SH-SY5Y (cell line): ENCODE results near the gene DCBLD2.

ENCODE experiments used
- GATA2 ChIP-seq: IDR thresholded peaks from 2 replicates; pipeline ENCODE4 v1.6.1; 2011; ENCODE audit warnings: mild to moderate bottlenecking, low read depth, low read length
- GATA3 ChIP-seq: IDR thresholded peaks from 2 replicates; pipeline ENCODE4 v1.6.1; 2011; ENCODE audit warnings: low read depth, mild to moderate bottlenecking, low read length, moderate library complexity

DNA sequence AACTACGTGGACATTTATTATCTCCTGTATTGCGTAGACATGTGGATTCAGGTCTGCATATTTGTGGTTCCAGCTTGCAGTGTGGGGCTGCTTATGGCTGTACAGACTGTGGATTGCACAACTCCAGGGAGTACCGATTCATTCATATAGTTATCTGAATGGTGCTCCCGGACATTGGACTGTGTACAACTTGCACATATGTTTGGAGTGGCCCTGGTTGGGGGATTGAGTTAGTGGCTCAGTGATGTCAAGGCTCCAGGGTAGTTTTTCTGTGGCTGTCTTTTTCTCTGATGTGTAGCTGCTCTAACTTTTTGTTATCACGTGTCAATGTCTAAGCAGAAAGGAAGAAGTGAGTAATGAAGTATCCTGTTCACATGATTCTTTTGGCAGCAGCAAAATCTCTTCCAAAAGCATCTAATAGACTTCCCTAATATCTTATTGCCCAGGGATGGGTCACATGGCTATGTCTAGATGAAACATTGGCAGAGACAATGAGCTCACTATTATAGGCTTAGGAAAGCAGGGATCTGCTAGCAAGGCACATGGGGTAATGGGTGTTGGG lies 122.6 kb downstream of the DCBLD2 start:
- TF ChIP-seq GATA2 (no peak), GATA3 (no peak)
